Suprapubic skin (tissue), 4 donors: Measurements from ENCODE around the gene RAE1. TPM values are rescaled to one million over a fixed set of nuclear protein-coding genes. Genes with fewer than 3 reads are reported as not detected.

Experiments used
- DNase-seq, 2 donors: peaks; one replicate each; pipeline ENCODE4 v3.0.0-alpha.2; 2019; ENCODE audit warnings: low spot score in 2 of 2
- H3K27ac ChIP-seq: fragments of 200-600 bp; sonication (generic); one replicate; pipeline ENCODE4 v1.5.1; 2019
- H3K27me3 ChIP-seq: fragments of 200-600 bp; sonication (generic); one replicate; pipeline ENCODE4 v1.5.1; 2019
- H3K36me3 ChIP-seq: fragments of 200-600 bp; sonication (generic); one replicate; pipeline ENCODE4 v1.5.1; 2019
- H3K4me1 ChIP-seq: fragments of 200-600 bp; sonication (generic); one replicate; pipeline ENCODE4 v1.5.1; 2019
- H3K4me3 ChIP-seq: fragments of 200-600 bp; sonication (generic); one replicate; pipeline ENCODE4 v1.5.1; 2019; ENCODE audit warnings: mild to moderate bottlenecking
- H3K9me3 ChIP-seq: fragments of 200-600 bp; sonication (generic); one replicate; pipeline ENCODE4 v1.5.1; 2019
- EP300 ChIP-seq: sonication (generic); formaldehyde crosslinking; IDR thresholded peaks from one replicate; pipeline ENCODE4 v1.6.1; 2017; ENCODE audit warnings: antibody characterized with exemption
- POLR2A ChIP-seq, 2 donors: fragments of 450-650 bp; IDR thresholded peaks; one replicate each; pipeline ENCODE4 v1.6.1; 2017; ENCODE audit warnings: antibody characterized with exemption in 2 of 2, mild to moderate bottlenecking in 2 of 2, moderate library complexity in 2 of 2
- POLR2AphosphoS5 ChIP-seq, 3 donors: sonication (generic); formaldehyde crosslinking; IDR thresholded peaks; one replicate each; pipeline ENCODE4 v1.6.1; 2017; ENCODE audit warnings: antibody characterized with exemption in 3 of 3
- WGBS: methylation state at CpG from one replicate; pipeline ENCODE4 v1.1.5; 2018; 5-methylcytosine and 5-hydroxymethylcytosine counted together
- total RNA-seq, 4 donors: library from RNA; depleted of rRNA; stranded (reverse); fragments of >200 nt; gene quantifications; one replicate each; pipeline ENCODE4 v1.1.0, GENCODE V29; 2016
- TF ChIP-seq, protein P1 (sequence below), 2 donors: fragments of 200-600 bp in 1 of 2; fragments of 450-650 bp in 1 of 2; sonication (generic) in 1 of 2; IDR thresholded peaks; one replicate each; pipeline ENCODE4 v1.5.1; 2016 to 2019; ENCODE audit warnings: antibody characterized with exemption in 2 of 2, mild to moderate bottlenecking in 1 of 2, moderate library complexity in 1 of 2

RAE1 gene
- total RNA-seq, 4 donors from 2014 or later = 31.2 to 45.1 (median 37.2) TPM

GRCh38 chr20:57428324-57429158, 77.5 kb downstream of the RAE1 start:
- Histone ChIP-seq H3K27me3 (peaks cover 6% of the 10 kb centered on the region), H3K27ac (no peak overlapping the region), H3K4me1 (peaks cover 14% of the 10 kb centered on the region), H3K36me3 (no peaks in the 10 kb centered on the region), H3K4me3 (no peak overlapping the region), H3K9me3 (no peaks in the 10 kb centered on the region)
- TF ChIP-seq POLR2AphosphoS5 (IDR thresholded peaks at IDR 0.05) (no peak), POLR2A (IDR thresholded peaks at IDR 0.05) (no peak), EP300 (no peak)
- TF ChIP-seq, protein P1, sequence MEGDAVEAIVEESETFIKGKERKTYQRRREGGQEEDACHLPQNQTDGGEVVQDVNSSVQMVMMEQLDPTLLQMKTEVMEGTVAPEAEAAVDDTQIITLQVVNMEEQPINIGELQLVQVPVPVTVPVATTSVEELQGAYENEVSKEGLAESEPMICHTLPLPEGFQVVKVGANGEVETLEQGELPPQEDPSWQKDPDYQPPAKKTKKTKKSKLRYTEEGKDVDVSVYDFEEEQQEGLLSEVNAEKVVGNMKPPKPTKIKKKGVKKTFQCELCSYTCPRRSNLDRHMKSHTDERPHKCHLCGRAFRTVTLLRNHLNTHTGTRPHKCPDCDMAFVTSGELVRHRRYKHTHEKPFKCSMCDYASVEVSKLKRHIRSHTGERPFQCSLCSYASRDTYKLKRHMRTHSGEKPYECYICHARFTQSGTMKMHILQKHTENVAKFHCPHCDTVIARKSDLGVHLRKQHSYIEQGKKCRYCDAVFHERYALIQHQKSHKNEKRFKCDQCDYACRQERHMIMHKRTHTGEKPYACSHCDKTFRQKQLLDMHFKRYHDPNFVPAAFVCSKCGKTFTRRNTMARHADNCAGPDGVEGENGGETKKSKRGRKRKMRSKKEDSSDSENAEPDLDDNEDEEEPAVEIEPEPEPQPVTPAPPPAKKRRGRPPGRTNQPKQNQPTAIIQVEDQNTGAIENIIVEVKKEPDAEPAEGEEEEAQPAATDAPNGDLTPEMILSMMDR (IDR thresholded peaks at IDR 0.05) = no peak
- 61% methylated on average over 16 of the region's 21 CpGs for WGBS
- no peak for DNase-seq

Other genes starting within 250 kb of the RAE1 start
- 10 to 100 TPM; 19.2 to 39.2 (median 28.2) TPM for gene BMP7, start 84.6 kb upstream of the RAE1 start, total RNA-seq
- not detected for gene SPO11, start 21.5 kb upstream of the RAE1 start, total RNA-seq
- gene RBM38, start 40.1 kb downstream of the RAE1 start, total RNA-seq = 10 to 100 TPM in 3 of 4 donors, 1 to 10 TPM in 1; 8.7 to 16.7 (median 12.8) TPM
- not detected for gene CTCFL, start 173.9 kb downstream of the RAE1 start, total RNA-seq
- 1 to 10 TPM; 2.2 to 6.3 (median 5.2) TPM for gene PCK1, start 209.9 kb downstream of the RAE1 start, total RNA-seq